DMS153 (cell line): ENCODE results near the gene NXN.
"Not testable (repeated sequence)": the region's sequence is repeated elsewhere in the genome, so short reads cannot be mapped to it uniquely, and the experiment has no call there.

Source experiments
- DNase-seq: peaks from one replicate; lab custom pipeline; 2025; lab: John Stamatoyannopoulos, UW

NXN gene

DNA sequence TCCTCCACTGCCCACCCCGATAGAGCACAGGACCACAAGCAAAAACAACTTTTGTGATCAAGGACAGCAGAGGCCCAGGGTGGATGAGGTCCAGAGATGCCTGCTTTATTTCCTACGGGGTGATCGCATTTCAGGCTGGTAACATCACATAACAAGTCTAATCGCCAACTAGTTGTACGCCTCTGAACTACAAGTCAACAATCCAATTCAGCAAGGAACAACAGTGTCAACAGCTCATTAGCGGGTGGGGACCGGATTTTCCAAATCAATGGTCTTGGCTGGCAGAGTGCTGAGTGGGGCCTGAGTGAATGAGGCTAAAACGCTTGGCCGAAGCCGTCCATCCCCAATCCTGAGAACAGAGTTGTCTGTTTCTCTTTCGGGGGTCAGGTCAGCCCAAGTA is 180.3 kb downstream of the NXN start:
- DNase-seq = no peak

- DNase-seq = no peak
Observed at GRCh38 chr17:798246-798645, 181.3 kb downstream of the NXN start.

DNA sequence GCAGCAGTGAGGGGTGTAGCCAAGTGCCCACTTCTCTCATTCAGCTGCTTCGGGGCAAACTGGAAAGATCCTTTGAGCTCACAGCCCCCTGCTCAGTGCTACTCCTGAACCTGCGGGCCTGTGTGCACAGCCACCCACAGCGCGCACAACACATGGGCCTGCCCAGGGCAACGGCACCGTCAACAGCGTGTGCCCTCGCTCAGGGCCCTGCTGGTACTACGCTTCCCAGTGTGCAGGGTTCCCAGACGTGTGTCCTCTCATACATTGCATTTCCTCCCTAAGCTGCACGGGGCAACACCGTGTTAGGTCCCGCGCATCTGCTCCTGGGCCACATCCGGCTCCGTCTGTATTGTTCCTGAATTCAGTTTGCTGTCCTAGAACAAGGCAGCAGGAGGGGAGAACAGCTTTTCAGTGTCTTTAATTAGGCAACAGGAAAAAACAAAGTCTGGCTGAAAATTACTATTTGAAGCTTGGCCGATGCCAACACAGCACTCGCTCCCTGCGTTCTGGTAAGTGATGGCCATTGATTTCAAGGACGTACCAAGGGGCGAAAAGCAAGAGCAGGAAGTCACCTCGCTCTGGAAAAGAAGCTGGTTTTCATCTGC is 182.2 kb downstream of the NXN start:
- DNase-seq = no peak

DNA sequence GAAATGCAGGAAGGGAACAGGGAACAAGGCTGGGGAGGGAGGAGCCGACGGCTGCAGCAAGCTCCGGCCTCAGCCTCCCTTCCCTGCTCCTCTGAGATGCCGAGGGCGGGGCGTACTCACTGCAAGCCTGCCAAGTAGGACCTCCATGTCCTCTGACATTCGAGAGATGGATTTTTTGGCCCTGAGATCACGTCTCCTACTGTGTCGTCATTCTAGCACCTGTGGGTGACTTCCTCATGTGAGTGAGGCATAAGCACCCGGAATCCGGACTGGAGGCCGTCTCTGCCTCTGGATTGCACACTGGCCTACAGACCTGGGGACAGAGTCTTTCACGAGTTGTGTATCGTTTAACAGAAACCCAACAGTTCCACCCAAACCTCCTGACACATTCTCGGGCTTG is 183.0 kb downstream of the NXN start:
- DNase-seq = no peak

GRCh38 chr17:795721-796120 is 183.9 kb downstream of the NXN start:
- DNase-seq = no peak

GRCh38 chr17:795276-795675 is 184.3 kb downstream of the NXN start:
- no peak for DNase-seq

DNA sequence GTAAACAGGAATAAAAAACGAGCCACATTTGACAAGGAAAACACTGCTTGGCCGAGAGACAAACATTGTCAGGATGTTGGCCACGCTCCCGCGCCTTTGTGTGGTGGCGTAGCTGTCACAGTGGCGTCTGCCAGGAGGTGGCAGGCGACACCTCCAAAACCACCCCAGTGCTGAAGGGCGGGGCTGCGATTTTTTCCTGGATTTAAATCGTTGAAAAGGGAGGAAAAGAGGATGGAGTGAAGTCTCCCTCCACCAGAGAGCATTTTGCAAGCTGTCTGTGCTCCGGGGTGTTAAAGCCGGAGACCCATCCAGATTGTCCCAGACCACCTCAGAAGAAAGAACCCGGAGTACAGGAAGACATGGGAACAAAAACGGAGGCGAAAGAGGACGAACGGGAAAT is 184.7 kb downstream of the NXN start:
- peak; percentile 3 for DNase-seq

GRCh38 chr17:792277-792676 is 187.3 kb downstream of the NXN start:
- no peak for DNase-seq

GRCh38 chr17:791829-792228 is 187.7 kb downstream of the NXN start:
- DNase-seq = no peak

GRCh38 chr17:790874-791247 is 188.7 kb downstream of the NXN start:
- not testable (repeated sequence) for DNase-seq

GRCh38 chr17:789931-790873 is 189.4 kb downstream of the NXN start:
- DNase-seq = not testable (repeated sequence)

GRCh38 chr17:789160-789840 is 190.3 kb downstream of the NXN start:
- DNase-seq = no peak

- DNase-seq = no peak
Observed at GRCh38 chr17:788551-788950, 191.0 kb downstream of the NXN start.

DNA sequence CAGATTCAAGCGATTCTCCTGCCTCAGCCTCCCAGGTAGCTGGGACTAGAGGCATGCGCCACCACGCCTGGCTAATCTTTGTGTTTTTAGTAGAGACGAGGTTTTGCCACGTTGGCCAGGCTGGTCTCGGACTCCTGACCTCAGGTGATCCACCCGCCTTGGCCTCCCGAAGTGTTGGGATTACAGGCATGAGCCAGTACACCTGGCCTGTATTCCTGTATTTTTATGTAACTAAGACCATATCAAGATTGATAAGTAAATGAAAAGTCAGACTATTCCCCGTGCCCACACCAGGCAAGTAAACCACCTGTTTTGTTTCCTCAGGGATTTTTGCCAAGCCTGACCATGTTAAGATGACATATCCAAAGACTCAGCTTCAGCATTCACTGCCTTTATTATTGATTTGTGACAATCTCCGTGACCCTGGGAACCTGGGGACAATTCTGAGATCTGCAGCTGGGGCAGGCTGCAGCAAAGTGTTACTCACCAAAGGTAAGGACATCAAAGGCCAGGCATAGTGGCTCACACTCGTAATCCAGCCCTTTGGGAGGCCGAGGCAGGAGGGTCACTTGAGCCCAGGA is 191.8 kb downstream of the NXN start:
- no peak for DNase-seq

DNA sequence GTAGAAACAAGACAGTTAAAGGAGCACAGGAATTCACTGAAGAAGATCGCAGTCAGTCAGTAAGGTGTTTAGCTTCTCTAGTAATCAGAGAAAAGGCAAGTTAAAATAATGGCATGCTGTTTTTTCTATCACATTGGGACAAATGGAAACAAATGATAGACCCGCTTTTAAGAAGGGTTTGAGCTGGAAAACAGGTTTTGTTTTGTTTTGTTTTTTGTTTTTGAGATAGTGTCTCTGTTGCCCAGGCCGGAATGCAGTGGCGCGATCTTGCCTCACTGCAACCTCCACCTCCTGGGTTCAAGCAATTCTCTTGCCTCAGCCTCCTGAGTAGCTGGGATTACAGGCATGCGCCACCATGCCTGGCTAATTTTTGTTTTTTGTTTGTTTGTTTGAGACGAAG is 193.7 kb downstream of the NXN start:
- DNase-seq = not testable (repeated sequence)

DNA sequence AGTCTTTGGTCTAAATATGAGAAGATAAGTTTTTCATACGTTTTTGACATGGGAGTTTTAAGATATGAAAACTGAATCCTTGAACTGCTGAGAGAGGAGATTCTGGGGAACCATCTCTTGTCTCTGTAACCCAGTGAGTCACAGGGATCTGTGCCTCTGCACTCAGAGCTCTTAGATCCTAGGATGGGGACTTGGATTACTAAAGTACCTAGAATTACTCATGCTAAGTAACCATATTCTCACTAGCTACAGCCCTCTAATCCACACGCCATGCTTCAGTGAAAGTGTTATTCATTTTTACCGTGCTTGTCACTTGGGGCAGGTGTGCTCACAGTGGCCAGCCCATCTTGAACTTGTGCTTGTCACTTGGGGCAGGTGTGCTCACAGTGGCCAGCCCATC is 195.4 kb downstream of the NXN start:
- DNase-seq = no peak

- peak; percentile 48 for DNase-seq
Observed at GRCh38 chr17:781805-782731, 197.5 kb downstream of the NXN start, which contains the start of the genes GLOD4 and MRM3. GLOD4 (minus strand) TSS chr17:782280; CDS start chr17:782255, 25 bp downstream. MRM3 (plus strand) TSS chr17:782353; CDS start chr17:782379, 26 bp downstream.

GRCh38 chr17:778096-778495 is 201.5 kb downstream of the NXN start:
- no peak for DNase-seq

GRCh38 chr17:774313-774584 is 205.3 kb downstream of the NXN start:
- no peak for DNase-seq

GRCh38 chr17:773467-774312 is 205.9 kb downstream of the NXN start:
- no peak for DNase-seq

GRCh38 chr17:773016-773415 is 206.6 kb downstream of the NXN start:
- DNase-seq = no peak
